ENCODE data around the gene HEXA.

HEXA gene

DNA sequence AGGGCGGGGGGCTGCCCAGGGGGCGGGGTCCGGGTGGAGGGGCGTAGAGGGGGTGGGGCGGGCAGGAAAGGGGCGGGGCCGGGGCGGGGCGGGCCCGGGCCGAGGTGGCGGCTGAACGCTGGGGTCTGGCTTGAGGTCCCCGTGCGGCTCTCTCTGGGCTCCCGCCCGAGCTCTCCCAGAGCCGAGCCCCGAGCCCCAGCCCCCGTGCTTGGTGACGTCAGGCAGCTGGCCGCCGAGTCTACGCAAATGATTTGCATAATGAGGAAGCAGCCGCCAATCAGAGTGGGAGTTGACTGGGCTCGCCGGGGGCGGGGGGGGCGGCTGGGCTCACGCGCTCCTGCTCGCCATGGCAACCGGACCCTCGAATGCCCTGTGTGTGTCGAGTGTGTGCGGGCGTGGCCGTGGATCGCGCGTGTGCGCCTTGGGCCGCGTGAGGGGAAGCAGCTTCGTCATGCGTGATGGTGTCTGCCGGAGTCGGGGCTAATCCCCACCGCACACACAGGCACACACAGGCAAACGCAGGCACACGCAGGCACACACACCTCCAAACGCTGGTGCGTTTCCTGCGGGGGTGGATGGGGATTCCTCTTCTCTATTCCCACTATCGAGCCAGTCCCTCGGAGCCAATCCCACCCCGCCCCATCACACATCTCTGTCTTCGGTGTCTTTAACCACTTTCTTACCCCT is 55.7 kb downstream of the HEXA start, which contains the start of gene CELF6:
TSS of gene CELF6 (minus strand) at position 173 of the 687 bp plus-strand sequence. CDS start 283 bp downstream, outside the sequence.
- peak; percentile 64 to 77 for DNase-seq (ENCODE audit: low read depth in 2 of 2)

DNA sequence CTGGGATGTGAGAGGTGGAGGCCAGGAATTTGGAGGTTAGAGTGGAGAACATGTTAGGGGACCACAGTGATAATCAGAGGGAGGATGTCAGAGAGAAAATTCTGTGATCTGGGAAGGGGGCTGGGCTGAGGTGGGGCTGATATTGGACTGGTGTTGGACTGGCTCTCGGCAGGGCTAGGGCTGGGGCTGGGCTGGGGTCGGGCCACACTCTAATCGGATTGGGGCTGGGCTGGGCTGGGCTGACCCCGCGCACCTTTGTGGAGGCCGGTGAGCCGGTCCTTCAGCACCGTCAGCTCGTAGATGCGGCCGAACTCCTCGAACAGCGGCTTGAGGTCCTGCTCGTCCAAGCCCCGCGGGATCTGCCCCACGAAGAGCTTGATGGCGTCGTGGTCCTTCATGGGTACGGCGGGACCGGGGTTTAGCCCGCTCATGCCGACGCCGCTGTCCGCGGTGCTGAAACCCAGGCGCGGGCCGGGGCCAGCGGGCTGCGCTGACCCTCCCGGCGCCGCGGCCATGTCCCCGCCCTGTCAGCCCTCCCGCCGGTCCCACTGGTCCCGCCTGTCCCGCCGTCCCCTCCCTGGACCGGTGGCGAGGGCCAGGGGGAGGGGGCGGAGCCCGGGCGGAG is 56.3 kb downstream of the HEXA start:
- DNase-seq (ENCODE audit: low read depth in 2 of 2): peak in 1 of 2 donors; percentile 23

DNA sequence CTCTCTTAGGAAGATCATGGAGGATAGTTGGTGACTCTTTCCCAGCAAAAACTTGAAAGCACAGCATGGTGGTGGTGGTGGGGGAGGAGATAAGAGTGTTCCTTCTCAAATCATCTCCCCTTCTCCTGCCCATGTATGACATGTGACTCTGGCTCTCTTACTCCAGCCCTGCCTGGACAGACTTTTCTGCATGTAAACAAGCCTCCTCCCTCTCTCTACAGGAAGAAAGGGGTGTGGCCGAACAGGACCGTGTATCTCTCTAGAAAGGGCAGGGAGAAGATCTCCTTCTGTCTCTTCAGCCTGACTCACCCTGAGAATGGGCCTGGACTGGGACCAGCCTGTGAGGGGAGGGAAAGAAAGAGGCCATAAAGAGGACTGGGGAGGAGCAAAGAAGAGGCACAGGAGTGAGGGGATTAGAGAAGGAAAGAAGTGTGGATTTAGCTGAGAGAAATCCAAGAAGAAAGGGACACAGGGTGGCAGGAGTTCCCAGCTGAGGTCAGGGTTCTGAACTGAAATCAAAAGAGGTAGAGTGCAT is 57.3 kb downstream of the HEXA start:
- no peak for DNase-seq (ENCODE audit: low read depth in 2 of 2)

DNA sequence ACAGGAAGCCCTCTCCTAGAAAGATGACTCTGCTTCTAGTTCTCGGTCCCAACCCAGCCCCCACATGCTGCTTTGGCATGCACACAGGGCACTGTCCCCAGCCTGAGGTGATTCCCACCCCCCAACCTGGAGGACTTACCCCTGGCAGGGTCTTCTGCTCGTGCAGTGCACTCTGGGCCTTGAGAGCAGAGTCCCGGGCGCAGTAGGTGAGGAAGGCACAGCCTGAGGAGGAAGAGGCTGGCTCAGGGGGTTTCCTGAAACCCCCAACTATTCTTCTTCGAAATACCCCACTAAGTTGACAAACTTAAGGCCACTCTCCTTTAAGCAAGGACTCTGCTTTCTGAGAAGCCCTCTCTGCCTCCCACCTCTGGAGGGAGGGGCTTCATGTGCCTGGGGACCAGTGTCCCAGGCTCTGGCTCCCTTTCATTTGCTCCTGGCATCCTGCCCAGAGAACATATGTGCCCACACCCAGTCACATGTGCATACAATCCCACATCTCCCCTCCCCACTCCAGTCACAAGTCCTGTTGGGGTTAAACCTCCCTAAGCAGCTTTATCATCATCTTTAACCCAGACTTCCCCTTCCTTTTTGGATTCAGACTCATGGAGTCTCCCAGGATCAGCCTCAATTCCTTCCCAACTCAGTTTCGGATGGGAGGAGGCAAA is 60.0 kb downstream of the HEXA start:
- no peak for DNase-seq (ENCODE audit: low read depth in 2 of 2)

DNA sequence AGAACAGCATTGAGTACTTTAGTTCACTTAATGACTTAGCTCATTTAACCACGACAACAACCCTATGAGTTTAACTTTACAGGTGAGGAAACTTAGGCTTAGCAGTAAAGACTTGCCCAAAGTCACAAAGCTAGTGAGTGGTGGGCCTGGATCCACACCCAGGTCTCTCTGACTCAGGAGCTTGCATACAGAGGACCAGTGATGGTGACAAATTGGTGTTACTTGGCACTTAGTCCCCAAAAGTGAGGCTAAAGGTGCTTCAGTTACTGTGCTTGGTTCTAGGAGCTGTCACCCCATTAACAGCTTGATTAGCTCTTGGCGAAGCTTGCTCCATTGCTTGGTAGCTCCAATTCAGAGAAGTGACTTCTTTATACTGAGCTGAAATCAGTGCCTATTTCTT is 61.9 kb downstream of the HEXA start:
- DNase-seq (ENCODE audit: low read depth in 2 of 2): no peak

DNA sequence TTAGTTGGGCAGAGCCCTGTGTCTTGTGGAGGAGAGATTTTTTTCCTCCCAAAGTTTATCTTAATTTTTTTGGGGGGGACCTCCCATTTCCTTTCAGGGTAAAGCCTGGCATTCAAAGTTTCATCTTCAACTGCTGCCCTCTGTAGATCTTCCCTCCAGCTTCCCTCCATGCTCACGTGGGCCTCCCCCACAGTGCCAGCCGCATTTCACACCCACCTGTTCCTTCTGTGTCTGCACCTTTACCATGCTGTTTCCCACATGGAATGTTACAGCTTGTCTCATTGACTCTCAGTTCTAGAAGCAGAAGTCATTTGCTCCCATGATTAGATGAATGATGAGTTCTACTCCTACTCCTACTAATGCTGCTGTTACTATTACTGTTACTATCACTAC is 62.4 kb downstream of the HEXA start:
- no peak for DNase-seq (ENCODE audit: low read depth in 2 of 2)

DNA sequence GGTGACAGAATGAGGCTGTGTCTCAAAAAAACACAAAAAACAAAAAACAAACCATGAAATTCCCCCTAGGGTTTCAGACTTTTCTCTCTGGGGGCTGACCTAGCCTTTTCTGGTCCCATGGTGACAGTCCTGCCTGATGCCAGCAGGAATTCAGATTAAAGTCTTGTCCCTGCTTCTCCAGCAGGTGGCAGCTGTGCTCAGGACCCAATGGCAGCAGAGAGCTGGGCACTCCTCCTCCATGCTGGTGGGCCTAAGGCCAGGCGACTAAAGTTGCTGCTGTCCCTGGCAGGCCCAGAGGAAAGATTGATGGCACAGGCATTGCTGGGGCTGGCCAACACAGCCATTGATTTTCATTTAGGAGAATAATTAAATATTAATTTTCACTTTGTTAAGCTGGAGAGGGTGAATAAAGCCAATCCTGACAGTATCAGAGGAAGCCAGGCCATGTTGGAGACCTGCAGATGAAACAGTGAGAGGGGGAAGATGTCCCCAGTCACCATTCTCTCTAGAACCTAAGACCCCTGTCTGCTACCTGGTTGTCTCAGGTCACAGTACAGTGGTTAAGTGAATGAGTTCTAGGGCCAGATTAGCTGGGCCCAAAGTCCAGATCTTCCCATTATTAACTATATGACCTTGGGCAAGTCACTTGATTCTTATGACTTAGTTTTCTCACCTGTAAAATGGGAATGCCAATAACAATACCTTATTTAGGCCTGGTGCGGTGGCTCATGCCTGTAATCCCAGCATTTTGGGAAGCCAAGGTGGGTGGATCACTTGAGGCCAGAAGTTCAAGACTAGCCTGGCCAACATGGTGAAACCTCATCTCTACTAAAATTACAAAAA is 63.0 kb downstream of the HEXA start:
- DNase-seq (ENCODE audit: low read depth in 2 of 2): peak; percentile 21 to 32

DNA sequence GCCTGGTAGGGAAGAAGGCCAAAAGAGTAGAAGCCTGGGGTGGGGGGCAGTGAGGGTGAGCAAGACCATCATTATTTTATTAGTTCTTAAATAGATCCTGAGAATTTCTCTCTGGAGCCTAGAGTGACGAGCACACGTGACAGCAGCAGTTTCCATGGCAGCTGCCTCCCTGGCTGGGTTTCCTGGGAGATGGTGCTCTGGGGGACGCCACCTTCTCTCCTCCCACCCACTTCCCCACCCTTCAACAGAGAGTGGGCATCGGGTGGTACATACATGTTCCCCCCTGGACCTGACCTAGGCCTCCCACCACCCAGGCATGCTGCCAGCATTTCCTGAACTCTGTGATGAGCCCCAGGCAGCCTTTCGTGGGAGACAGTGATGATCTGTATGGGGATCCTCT is 68.8 kb downstream of the HEXA start:
- DNase-seq (ENCODE audit: low read depth in 2 of 2): no peak

DNA sequence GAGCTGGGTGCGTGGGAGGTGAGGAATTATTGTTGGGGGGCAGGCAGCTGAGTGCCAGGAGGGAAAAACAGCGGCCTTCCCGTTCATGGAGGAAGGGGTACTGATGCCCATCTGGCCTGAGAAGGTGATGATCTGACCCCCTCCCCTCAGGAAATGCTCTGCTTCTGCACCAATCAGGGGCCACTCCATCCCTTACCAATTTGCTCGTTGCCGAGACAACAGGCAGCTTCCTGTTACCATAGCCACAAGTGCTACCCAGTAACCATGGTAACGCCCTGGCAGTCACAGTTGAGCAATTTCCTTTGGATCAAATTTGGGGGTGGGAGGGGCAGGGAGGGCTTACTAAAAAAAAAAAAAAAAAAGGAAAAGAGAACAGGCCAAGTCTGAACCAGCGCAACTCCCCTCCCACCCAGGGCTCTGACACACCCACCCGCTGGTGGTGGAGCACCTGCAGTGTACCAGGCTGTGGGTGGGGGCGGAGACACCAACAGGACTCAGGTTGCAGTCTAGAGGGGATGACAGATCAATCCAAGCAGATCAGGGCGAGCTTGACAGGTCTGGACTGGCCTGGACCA is 69.5 kb downstream of the HEXA start:
- peak; percentile 17 to 28 for DNase-seq (ENCODE audit: low read depth in 2 of 2)

DNA sequence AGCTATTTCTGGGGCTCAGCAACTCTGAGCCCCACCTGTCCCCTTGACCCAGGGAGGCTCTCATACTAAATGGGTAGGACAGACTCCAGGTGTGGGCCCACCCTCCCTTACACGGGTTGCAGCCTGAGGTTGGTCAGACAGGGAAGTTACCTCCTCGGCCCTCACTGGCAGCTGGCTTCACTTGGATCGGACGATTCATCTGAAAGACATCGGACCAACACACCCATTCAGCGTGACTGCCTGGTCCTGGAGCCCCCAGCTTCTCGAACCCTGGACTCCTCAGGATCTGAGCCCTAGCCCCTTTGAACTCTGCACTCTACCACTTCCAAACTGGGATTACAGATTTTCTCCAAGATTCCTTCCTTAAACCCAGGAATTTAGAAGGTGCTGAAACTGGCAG is 71.2 kb downstream of the HEXA start:
- DNase-seq (ENCODE audit: low read depth in 2 of 2): no peak

DNA sequence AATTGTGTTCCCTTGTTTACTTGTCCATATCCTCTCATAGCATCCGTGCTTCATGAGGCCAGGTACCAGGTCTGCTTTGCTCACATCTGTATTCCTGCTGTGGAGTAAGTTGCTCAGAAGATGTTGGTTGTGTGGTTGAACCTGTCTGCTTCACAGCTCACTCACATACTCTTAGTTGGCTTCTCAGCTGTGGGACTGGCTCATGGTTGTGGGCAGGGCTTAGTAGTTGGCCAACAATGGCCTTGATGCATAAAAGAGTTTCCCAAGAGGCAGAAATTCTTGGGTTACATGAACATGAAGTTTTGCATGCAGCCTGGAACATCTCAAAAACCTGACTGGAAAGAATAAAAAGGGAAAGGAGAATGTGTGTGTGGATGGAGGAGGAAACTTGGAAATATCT is 72.9 kb downstream of the HEXA start:
- no peak for DNase-seq (ENCODE audit: low read depth in 2 of 2)
